GM18909 (cell line): Measurements from ENCODE around the gene VTA1.
"Not testable (repeated sequence)": the region's sequence is repeated elsewhere in the genome, so short reads cannot be mapped to it uniquely, and the experiment has no call there.

Experiments used
- ATAC-seq: cut with Tn5 transposase; IDR thresholded peaks from one replicate; pipeline ENCODE4 v1.9.1; 2021; ENCODE audit warnings: mild to moderate bottlenecking; ENCODE audit not compliant: unreplicated experiment, poor library complexity

Gene VTA1, protein sequence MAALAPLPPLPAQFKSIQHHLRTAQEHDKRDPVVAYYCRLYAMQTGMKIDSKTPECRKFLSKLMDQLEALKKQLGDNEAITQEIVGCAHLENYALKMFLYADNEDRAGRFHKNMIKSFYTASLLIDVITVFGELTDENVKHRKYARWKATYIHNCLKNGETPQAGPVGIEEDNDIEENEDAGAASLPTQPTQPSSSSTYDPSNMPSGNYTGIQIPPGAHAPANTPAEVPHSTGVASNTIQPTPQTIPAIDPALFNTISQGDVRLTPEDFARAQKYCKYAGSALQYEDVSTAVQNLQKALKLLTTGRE

DNA sequence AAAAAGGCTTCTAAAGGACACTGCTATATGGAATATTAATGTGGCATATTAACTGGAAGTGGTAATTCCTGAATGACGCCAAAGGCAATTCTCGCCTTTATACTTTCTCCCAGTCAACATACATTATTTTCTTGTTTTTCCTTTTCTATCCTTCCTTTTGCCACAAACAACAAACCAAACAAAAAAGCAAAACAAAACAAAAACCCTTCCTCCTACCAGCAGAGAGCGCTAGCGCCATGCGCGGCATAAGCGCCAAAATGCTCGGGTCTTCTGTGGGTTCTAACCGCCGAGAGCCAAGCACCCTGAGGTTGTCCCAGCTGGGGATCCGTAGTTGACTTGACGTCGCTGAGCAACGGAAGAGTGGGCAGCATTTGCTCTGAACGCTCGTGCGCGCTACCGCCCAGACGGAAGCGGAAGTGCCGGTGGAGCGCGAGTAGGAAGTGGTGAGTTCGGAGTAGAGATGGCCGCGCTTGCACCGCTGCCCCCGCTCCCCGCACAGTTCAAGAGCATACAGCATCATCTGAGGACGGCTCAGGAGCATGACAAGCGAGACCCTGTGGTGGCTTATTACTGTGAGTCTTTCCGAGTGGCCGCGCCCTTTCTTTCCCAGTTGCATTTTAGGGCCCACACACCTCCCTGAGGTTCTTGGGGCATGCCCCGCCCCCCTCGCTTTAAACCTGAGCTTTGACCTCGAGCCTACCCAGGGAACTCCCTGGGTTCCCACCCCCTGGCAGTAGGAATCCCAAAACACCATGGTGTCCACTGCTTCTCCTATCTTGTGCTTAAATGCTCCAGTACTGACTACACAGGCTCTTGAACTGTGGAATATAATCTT lies at the start of gene VTA1, which contains the start of gene NMBR:
Gene VTA1, plus strand, starts transcription at position 436 of the 835 bp plus-strand sequence. Its CDS starts 25 bp downstream, at position 461.
Gene NMBR, minus strand, starts transcription at position 295 of the 835 bp plus-strand sequence. CDS start 58,464 bp downstream, outside the sequence.
- peak; percentile 100 for ATAC-seq

DNA sequence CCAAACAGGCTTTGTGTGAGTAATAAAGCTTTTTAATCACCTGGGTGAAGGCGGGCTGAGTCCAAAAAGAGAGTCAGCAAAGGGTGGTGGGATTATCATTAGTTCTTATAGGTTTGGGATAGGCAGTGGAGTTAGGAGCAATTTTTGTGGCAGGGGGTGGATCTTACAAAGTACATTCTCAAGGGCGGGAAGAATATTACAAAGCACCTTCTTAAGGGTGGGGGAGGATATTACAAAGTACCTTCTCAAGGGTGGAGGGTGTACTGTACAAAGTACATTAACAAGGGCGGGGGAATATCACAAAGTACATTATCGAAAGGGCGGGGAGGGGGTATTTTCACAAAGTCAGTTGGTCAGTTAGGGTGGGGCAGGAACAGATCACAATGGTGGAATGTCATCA lies 42.2 kb upstream of the VTA1 start:
- ATAC-seq: not testable (repeated sequence)

DNA sequence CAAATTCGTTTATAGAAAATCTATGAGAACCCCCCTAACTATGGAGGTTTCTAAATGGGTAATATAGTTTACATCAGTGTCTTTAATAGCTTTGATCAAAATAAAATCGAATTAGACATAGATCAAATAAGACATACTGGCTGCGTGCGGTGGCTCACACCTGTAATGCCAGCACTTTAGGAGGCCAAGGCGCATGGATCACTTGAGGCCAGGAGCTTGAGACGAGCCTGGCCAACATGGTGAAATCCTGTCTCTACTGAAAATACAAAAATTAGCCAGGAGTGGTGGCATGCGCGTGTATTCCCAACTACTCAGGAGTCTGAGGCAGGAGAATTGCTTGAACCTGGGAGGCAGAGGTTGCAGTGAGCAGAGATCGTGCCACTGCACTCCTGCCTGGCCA lies 36.2 kb upstream of the VTA1 start:
- ATAC-seq: not testable (repeated sequence)

DNA sequence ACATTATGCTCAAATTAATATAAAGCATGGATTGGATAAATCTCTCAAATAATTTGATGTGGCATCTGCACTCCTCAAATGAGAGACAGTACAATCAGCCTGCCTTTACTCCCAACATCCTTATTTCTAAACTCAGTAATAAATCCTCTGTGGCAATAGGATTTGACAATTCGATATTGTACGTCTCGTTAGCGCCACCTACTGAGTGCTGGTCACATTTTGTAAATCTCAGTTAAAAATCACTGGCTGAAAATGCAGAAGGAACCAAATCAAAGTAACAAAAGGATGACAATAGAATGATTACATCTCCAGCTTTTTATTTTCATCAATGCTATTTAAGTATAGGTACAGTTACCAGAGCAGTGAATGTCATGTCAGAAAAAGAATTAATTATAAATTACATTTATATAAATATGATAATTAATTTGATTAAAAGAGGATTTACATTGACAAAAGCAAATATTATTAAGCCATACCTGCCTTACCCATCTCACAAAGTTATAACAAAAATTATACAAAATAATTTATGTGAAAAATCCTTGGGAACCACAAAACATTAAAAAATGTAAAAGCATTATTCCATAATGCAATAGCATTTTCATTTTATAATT lies 34.5 kb upstream of the VTA1 start:
- ATAC-seq: no peak

DNA sequence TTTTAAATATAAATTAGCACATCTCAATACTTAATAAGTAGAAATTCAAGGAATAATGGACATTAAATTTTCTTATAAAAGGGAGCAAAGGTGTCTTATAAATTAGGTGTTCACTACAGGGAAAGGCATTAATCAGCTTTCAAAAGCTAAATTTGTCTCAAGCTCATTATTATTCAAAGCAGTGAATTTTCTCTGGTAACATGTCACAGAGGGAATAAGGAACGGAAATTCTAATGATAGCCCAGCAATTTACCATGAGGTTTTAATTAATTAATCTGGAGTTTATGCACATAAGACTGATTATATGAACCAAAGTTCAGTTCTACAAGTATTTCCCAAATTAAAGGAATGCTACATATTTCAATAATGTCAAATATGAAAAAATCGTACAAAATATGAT lies 29.7 kb upstream of the VTA1 start:
- no peak for ATAC-seq

DNA sequence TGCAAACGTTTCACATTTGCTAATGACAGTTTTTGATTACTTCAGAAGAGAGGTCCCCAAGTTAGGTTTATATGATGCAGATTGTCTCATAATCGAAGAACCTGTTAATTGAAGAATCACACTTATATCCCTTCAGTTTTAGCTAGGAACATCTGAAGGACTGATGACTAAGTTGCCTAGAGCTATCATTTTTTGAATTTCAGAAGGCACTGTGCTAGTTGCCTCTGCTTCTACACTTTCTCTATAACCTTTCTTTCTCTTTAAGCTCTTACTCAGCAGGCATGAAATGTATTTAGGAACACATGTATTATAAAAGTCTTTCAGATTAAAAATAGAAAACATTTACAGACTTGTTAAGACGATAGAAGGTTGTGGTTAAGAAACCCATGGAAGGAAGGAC lies 28.7 kb upstream of the VTA1 start:
- no peak for ATAC-seq

DNA sequence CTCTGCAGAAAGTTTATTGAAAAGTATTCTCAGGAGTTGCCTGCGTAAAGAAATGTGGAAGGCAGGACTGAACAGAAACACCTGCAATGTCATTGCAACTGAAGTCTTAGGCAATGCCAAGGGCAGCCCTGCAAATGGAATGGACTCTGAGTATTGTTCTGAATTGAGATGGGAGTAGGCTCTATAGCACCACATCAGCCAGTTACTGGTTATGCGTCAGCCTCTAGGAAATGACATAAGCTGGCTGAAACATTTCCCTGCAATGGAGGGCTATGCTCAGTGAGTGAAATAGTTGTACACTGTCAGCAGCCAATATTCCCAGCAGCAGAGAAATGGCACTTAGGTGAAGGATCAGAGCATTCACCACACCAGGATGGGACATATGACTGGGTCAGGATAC lies 28.1 kb upstream of the VTA1 start:
- ATAC-seq: no peak

DNA sequence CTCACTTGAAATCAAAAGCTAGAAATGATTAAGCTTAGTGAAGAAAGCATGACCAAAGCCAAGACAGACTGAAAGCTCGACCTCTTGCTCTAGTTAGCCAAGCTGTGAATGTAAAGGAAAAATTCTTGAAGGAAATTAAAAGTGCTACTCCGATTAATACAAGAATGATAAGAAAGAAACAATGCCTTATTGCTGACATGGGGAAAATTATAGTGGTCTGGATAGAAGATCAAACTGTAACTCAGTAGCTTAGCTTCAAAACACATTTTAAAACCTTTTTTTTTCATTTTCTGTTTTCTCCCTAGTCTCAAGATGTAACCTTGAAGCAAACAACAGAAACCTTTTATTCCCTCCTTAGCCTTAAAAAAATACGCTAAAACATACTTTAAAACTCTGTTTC lies 25.7 kb upstream of the VTA1 start:
- ATAC-seq: no peak

DNA sequence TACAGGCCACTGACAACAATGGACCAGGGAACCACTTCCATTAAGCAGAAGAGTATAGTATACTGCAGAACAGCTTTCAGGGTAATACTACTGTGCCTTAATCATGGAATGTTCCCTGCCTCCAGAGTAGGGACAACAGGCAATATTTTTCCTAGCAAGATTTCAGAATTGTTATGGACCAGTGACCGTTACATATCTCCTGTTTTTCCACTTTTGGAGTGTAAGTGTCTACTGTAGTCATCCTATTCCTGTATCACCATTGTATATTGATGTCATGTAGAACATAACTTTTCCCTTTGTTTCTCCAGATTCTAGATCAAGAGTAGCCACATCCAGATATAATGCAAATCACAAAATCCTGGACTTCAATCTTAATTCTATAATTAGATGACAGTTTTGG lies 16.2 kb upstream of the VTA1 start:
- no peak for ATAC-seq

DNA sequence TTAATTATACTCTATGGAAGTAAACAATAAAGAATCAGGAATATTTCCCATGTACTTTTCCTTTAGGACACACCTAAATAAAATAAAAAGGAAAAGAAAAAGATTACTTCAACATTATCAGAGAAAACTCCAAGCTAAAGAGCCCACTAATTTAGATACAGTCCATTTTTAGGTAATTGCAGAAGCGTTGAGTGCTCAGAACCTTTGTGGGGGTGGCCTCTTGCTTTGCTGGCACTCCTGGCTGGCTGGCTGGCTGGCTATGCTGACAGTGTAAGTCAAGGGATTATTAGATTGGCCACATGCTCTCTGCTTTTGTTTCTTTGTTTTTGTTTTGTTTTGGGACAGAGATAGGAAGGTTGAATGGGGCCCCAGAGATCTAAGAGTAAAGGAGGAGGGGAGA lies 14.4 kb upstream of the VTA1 start, which contains the start of gene GJE1:
Gene GJE1, plus strand, starts transcription at position 301 of the 400 bp plus-strand sequence. CDS start 234 bp downstream, outside the sequence.
- ATAC-seq: no peak

DNA sequence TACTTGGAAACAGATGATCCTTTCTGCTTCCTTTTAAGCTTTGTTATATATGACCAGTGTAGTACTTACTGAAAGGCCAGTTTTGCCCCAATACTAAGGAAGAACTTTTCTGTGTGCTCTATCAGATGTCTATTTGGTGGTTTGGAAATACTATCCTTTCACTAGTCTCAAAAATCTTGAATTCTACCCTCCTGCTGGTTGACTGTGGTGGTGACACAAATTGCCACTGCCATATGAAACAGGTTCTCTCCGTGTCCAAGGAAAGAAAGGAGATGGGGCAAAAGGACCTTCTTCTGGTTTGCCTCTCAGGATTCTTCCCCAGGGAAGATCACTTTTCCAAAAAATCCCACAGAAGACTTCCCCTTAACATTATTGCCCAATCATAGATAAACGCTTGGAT lies 8.2 kb upstream of the VTA1 start:
- ATAC-seq: no peak

DNA sequence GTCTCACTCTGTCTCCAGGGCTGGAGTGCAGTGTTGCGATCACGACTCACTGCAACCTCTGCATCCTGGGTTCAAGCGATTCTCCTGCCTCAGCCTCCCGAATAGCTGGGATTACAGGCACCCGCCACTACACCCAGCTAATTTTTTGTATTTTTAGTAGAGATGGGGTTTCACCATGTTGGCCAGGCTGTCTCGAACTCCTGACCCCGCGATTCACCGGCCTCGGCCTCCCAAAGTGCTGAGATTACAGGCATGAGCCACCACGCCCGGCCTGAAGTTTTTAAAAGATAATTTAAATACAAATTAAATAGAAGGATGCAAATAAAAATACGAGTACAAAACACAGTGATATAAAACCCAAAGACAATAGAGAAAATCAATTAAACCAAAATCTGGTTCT lies 5.5 kb upstream of the VTA1 start:
- not testable (repeated sequence) for ATAC-seq

DNA sequence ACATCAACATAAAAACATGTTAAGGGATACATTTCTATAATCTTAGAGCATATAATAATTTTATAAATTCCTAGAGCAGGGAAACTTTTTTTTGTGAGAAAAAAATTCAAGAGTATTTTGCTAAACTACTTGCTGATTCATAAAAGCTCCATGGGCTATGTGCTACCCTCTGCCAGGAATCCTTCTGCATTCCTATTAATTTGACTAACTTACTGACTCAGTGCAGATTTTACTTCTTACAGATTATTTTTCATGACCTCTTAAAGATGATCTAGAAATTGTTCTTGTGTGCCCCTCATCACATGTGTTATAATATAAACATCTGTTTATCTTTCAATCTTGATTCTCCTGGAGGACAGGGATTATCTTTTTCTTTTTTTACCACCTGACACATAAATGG lies 5.7 kb downstream of the VTA1 start:
- ATAC-seq: no peak

DNA sequence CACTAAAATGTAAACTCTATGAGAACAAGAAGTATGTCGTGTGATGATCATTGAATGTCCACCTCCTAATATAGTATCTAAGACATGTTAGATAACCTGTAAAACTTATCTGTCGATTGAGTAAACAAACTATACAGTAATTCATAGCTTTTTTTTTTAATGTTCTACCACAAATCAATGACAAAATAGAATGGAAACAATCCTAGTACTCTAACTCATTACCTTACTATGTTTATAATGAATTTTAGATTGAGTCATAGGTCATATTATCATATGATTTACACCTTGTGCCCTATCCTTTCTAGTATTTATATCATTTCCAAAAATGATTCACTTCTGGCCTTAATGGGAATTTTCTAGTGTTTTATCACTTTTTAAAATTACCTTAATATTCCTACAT lies 6.1 kb downstream of the VTA1 start:
- ATAC-seq: no peak

DNA sequence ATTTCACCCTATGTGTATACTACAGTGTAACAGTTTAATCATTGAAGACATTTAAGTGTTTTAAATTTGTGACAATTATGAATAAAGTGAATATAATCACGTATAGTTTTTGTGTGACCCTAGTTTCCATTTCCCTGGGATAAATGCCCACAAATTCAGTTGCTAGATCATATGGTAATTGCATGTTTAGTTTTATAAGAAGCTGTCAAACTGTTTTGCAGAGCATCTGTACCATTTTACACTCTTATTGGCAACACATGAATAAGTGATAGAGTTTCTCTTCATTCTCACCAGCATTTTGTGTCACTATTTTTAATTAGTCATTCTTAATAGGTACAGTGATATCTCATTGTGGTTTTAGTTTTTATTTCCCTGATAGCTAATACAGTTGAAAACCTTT lies 7.3 kb downstream of the VTA1 start:
- no peak for ATAC-seq

DNA sequence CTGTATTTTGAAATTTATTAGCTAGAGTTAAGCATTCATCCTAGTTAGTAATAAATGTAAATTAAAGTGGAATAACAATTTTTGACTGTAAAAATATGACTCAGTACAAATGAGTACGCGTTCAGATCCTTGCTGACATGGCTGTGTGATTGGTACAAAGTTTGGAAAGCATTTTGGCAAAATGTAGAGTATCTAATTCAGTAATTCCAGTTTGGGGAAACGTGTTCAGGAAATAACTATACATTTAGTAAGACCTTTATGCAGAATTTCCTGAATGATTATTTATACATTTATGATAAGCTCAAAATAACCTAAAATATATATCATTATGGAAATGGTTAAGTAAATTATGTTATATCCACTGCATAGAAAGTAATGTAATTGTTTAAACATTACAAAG lies 8.0 kb downstream of the VTA1 start:
- ATAC-seq: no peak

DNA sequence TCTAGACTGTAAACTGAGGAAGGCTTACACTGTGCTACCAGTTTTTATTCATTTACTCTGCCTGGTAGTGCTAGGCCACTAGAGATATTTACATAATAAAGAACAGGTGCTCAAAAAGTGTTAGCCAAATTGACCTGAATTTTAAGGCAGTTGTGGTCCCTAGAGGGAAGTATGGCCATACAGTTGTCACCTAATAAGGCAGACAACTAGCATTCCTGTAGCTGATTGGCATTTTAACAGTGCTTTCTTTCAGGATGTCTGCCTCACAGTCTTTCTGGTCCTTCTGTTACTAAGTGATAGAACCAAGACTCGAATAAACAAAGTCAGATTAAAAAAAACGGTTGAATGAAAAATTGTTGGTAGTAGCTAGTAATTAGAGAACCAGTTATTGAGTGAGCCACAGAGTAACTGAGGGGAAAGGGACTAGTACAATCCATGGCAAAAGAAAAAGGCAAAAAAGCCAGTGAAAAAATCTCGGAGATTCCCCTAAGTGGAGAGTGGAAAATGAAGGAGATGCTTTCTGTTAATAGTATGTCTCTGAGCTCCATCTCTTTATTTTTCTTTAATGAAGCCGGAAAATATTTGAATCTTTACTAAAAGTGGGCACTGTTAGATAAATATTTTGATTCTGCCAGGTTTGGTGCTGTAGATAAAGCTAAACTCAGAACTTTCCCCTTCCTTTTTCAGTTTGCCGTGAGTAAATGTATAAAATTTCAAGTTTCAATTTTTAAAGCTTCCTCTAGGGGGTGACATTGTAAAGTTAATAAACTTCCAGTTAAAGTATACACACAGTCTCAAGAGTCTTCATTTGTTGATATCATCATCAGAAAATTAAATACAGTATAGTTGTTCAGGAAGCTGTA lies 9.1 kb downstream of the VTA1 start:
- peak; percentile 68 for ATAC-seq

DNA sequence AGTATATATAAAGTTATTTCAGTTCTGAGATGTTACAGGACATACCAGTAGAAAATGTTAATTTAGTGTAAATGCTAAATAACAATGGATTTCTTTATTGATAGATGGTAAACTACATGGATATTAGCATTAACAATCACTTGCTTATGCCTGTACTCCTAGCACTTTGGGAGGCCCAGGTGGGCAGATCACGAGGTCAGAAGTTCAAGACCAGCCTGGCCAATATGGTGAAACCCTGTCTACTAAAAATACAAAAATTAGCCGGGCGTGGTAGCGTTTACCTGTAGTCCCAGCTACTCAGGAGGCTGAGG lies 9.7 kb downstream of the VTA1 start:
- ATAC-seq: not testable (repeated sequence)

DNA sequence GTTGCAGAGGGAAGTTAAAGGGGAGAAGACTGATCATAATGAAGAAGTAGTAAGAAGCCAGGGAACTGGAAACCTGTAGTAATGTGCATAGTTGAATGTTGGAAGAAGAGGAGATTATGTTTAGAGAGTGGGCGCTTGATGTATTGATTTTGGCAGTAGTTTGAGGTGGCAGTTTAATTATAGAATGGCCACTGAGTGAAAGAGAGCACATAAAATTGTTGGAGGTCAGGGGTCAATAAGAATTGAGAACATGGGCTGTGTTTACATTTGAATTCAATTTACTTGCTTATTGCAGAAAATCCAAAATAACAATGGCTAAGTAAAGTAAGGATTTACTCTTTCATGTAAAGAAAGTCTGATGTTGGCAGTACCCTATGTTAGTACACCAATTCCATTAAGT lies 15.7 kb downstream of the VTA1 start:
- ATAC-seq: no peak

DNA sequence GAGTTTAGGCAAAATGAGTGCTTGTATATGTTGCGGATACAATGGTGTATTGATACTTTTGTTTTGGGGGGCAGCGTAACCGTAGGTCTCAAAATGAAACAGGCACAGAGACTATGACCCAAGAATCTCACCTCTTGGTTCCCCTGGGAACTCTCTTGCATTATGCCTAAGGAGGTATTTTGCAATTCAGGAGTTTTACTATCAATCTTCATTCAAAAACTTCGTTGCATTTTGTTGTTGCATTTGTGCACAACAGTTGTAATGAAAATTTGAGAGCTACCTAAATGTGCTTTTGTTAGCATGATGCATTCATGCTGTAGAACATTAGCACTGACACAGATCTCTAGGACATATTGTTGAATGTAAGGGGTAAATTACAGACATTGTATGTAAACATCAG lies 18.2 kb downstream of the VTA1 start:
- ATAC-seq: no peak
